Measurements from ENCODE around the gene PTPRN2. TPM values are rescaled to one million over a fixed set of nuclear protein-coding genes. Genes with fewer than 3 reads are reported as not detected.

PTPRN2 gene
- total RNA-seq, 1 donor from 2014 or later = 11.4 TPM

GRCh38 chr7:158368449-158368848 is 219.2 kb downstream of the PTPRN2 start:
- peaks cover 19% of the 10 kb centered on the region for H3K27me3 Mint-ChIP-seq
- H3K4me1 Mint-ChIP-seq (ENCODE audit: low read depth) = no peaks in the 10 kb centered on the region
- no peak for DNase-seq (ENCODE audit: low spot score, unreplicated experiment)
- no peak for TF ChIP-seq CTCF (IDR thresholded peaks at IDR 0.05; ENCODE audit: unreplicated experiment)
- no peaks in the 10 kb centered on the region for H3K36me3 Mint-ChIP-seq (ENCODE audit: insufficient read depth)
- no peaks in the 10 kb centered on the region for H3K9me3 Mint-ChIP-seq (ENCODE audit: low read depth)
- H3K27ac Mint-ChIP-seq = no peak overlapping the region
- H3K4me3 Mint-ChIP-seq (ENCODE audit: low read depth) = no peak overlapping the region

- H3K27me3 Mint-ChIP-seq = peaks cover 24% of the 10 kb centered on the region
- H3K4me1 Mint-ChIP-seq (ENCODE audit: low read depth) = no peaks in the 10 kb centered on the region
Observed at GRCh38 chr7:158367634-158367982, 220.0 kb downstream of the PTPRN2 start.

GRCh38 chr7:158366916-158367633 is 220.5 kb downstream of the PTPRN2 start:
- DNase-seq (ENCODE audit: low spot score, unreplicated experiment) = no peak
- H3K27ac Mint-ChIP-seq = no peak overlapping the region
- no peak for TF ChIP-seq CTCF (IDR thresholded peaks at IDR 0.05; ENCODE audit: unreplicated experiment)
- no peaks in the 10 kb centered on the region for H3K4me1 Mint-ChIP-seq (ENCODE audit: low read depth)
- H3K4me3 Mint-ChIP-seq (ENCODE audit: low read depth) = no peak overlapping the region
- no peaks in the 10 kb centered on the region for H3K9me3 Mint-ChIP-seq (ENCODE audit: low read depth)
- peaks cover 26% of the 10 kb centered on the region for H3K27me3 Mint-ChIP-seq
- no peaks in the 10 kb centered on the region for H3K36me3 Mint-ChIP-seq (ENCODE audit: insufficient read depth)

More at GRCh38 chr7:158367634-158367982, 220.0 kb downstream of the PTPRN2 start:
- DNase-seq (ENCODE audit: low spot score, unreplicated experiment) = no peak
- no peak overlapping the region for H3K27ac Mint-ChIP-seq
- no peaks in the 10 kb centered on the region for H3K36me3 Mint-ChIP-seq (ENCODE audit: insufficient read depth)
- no peak overlapping the region for H3K4me3 Mint-ChIP-seq (ENCODE audit: low read depth)
- H3K9me3 Mint-ChIP-seq (ENCODE audit: low read depth) = no peaks in the 10 kb centered on the region
- TF ChIP-seq CTCF (IDR thresholded peaks at IDR 0.05; ENCODE audit: unreplicated experiment) = no peak

- H3K36me3 Mint-ChIP-seq (ENCODE audit: insufficient read depth) = no peaks in the 10 kb centered on the region
- H3K9me3 Mint-ChIP-seq (ENCODE audit: low read depth) = no peaks in the 10 kb centered on the region
- no peaks in the 10 kb centered on the region for H3K4me1 Mint-ChIP-seq (ENCODE audit: low read depth)
- H3K4me3 Mint-ChIP-seq (ENCODE audit: low read depth) = no peak overlapping the region
- H3K27ac Mint-ChIP-seq = no peak overlapping the region
- DNase-seq (ENCODE audit: low spot score, unreplicated experiment) = no peak
- no peak for TF ChIP-seq CTCF (IDR thresholded peaks at IDR 0.05; ENCODE audit: unreplicated experiment)
- peaks cover 30% of the 10 kb centered on the region for H3K27me3 Mint-ChIP-seq
Observed at GRCh38 chr7:158366346-158366745, 221.3 kb downstream of the PTPRN2 start.

- H3K9me3 Mint-ChIP-seq (ENCODE audit: low read depth) = no peaks in the 10 kb centered on the region
Observed at GRCh38 chr7:158365267-158365666, 222.4 kb downstream of the PTPRN2 start.

More at GRCh38 chr7:158365267-158365666, 222.4 kb downstream of the PTPRN2 start:
- no peak overlapping the region for H3K4me3 Mint-ChIP-seq (ENCODE audit: low read depth)
- H3K36me3 Mint-ChIP-seq (ENCODE audit: insufficient read depth) = no peaks in the 10 kb centered on the region
- H3K4me1 Mint-ChIP-seq (ENCODE audit: low read depth) = no peaks in the 10 kb centered on the region
- H3K27me3 Mint-ChIP-seq = peaks cover 32% of the 10 kb centered on the region
- no peak for DNase-seq (ENCODE audit: low spot score, unreplicated experiment)
- no peak for TF ChIP-seq CTCF (IDR thresholded peaks at IDR 0.05; ENCODE audit: unreplicated experiment)
- H3K27ac Mint-ChIP-seq = no peak overlapping the region
